ENCODE results near the gene THSD8.

DNA sequence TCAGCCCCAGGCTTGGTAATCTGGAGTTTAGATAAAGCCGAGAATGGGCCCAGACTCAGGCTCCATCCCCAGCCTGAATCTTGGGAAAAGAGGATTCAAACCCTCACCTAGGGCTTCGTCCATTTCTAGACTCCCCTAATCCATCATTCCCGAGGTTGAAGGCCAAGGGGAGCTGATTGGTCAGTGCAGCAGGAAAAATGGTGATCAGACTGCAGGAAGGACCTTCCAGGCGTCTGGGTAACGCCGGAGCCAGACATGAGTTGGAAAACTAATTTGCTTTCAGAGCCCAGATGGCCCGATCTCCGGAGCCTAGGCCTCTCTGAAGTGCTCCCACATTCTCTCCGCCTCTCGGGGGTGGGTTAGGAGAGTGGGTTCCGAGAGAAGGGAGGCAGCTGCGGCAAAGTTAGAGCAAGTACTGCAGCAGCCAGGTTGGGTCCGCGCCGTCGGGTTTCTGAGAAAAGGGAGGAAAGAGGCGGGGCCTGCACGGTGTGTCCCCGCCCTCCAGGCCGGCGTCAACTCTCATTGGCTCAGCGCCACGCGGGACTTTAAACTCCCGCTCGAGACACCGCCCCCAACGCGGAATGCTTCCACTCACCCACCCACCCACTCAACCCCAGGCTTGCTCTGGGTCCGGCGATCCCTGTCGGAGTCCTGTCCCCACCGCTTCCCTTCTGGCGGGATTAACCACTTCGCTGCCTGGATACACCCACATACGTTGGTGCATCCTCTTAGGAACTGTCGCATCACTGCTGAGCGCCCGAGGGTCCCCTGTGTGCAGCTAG lies 33.3 kb downstream of the THSD8 start:
- TF ChIP-seq, protein P1, sequence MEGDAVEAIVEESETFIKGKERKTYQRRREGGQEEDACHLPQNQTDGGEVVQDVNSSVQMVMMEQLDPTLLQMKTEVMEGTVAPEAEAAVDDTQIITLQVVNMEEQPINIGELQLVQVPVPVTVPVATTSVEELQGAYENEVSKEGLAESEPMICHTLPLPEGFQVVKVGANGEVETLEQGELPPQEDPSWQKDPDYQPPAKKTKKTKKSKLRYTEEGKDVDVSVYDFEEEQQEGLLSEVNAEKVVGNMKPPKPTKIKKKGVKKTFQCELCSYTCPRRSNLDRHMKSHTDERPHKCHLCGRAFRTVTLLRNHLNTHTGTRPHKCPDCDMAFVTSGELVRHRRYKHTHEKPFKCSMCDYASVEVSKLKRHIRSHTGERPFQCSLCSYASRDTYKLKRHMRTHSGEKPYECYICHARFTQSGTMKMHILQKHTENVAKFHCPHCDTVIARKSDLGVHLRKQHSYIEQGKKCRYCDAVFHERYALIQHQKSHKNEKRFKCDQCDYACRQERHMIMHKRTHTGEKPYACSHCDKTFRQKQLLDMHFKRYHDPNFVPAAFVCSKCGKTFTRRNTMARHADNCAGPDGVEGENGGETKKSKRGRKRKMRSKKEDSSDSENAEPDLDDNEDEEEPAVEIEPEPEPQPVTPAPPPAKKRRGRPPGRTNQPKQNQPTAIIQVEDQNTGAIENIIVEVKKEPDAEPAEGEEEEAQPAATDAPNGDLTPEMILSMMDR (IDR thresholded peaks at IDR 0.05), result no peak
- TF ChIP-seq POLR2A (IDR thresholded peaks at IDR 0.05), result no peak

Measured in thyroid gland (tissue), 4 donors.